ENCODE data around the gene TMUB2.
A peak's percentile ranks its signal among the peaks of the same experiment; 100 is the strongest.

- TF ChIP-seq CTCF (IDR thresholded peaks at IDR 0.05) (no peak), POLR2A (IDR thresholded peaks at IDR 0.05) (peak; percentile 82 to 91)
Observed at GRCh38 chr17:44186307-44187130, at the start of gene TMUB2.

All from Peyer's patch (tissue), 4 donors.